GM13977 (cell line): ENCODE data around the gene WDR12.
"Not testable (repeated sequence)": the region's sequence is repeated elsewhere in the genome, so short reads cannot be mapped to it uniquely, and the experiment has no call there.

Experiments used
- DNase-seq: peaks from one replicate; pipeline ENCODE4 v3.0.0; 2012; ENCODE audit warnings: low spot score
- in situ Hi-C: fragments of 300-500 bp; cut with MboI; formaldehyde crosslinking; loops from one replicate; pipeline ENCODE4 v1.12.0; 2022; ENCODE audit warnings: low sequenced_read_pairs, low pct_unique_long_range_greater_than_20kb, mixed read lengths, inconsistent platforms; ENCODE audit not compliant: unreplicated experiment
- TF ChIP-seq, protein P1 (sequence below): IDR thresholded peaks from 2 replicates; pipeline ENCODE4 v1.5.1; 2012; ENCODE audit warnings: mild to moderate bottlenecking, control low read depth; ENCODE audit not compliant: insufficient read depth; ENCODE audit errors: extremely low read depth, missing control alignments

WDR12 gene

DNA sequence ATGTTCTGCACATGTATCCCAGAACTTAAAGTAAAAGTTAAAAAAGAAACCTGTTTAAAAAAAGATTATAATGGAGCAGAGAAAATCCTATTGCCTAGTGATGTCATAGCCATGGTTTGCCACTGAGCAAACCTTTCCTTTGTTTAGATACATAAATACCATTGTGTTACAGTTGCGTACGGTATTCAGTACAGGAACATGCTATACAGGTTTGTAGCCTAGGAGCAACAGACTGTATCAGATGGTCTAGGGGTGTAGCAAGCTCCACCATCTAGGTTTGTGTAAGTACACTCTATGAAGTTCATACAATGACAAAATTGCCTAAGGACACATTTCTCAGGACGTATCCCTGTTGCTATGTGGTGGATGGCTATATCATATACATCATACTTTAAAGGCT lies 52.9 kb downstream of the WDR12 start:
- TF ChIP-seq, protein P1, sequence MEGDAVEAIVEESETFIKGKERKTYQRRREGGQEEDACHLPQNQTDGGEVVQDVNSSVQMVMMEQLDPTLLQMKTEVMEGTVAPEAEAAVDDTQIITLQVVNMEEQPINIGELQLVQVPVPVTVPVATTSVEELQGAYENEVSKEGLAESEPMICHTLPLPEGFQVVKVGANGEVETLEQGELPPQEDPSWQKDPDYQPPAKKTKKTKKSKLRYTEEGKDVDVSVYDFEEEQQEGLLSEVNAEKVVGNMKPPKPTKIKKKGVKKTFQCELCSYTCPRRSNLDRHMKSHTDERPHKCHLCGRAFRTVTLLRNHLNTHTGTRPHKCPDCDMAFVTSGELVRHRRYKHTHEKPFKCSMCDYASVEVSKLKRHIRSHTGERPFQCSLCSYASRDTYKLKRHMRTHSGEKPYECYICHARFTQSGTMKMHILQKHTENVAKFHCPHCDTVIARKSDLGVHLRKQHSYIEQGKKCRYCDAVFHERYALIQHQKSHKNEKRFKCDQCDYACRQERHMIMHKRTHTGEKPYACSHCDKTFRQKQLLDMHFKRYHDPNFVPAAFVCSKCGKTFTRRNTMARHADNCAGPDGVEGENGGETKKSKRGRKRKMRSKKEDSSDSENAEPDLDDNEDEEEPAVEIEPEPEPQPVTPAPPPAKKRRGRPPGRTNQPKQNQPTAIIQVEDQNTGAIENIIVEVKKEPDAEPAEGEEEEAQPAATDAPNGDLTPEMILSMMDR: no peak
- DNase-seq: no peak
- in situ Hi-C loops: loop anchor here (25.0 kb wide), 1 partner anchor 271 kb away; no protein-coding TSS in a partner anchor

DNA sequence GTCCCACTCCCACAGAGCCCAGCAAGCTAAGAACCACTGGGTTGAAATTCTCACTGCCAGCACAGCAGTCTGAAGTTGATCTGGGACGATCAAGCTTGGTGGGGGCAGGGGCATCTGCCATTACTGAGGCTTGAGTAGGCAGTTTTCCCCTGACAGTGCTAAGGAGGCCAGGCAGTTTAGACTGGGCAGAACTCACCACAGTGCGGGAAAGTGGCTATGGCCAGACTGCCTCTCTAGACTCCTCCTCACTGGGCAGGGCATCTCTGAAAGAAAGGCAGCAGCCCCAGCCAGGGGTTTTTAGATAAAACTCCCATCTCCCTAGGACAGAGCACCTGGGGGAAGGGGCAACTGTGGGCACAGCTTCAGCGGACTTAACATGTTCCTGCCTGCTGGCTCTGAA lies 62.1 kb downstream of the WDR12 start:
- DNase-seq, in situ Hi-C loops: not testable (repeated sequence)

DNA sequence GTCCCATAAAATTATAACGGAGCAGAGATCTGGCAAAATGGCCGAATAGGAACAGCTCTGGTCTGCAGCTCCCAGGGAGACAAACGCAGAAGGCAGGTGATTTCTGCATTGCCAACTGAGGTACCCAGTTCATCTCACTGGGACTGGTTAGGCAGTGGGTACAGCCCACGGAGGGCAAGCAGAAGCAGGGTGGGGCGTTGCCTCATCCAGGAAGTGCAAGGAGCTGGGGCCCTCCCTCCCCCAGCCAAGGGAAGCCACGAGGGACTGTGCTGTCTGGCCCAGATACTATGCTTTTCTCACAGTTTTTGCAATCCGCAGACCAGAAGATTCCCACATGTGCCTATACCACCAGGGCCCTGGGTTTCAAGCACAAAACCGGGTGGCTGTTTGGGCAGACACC lies 62.7 kb downstream of the WDR12 start:
- no peak for DNase-seq
- in situ Hi-C loops: no loop called here
- TF ChIP-seq, protein P1: no peak

DNA sequence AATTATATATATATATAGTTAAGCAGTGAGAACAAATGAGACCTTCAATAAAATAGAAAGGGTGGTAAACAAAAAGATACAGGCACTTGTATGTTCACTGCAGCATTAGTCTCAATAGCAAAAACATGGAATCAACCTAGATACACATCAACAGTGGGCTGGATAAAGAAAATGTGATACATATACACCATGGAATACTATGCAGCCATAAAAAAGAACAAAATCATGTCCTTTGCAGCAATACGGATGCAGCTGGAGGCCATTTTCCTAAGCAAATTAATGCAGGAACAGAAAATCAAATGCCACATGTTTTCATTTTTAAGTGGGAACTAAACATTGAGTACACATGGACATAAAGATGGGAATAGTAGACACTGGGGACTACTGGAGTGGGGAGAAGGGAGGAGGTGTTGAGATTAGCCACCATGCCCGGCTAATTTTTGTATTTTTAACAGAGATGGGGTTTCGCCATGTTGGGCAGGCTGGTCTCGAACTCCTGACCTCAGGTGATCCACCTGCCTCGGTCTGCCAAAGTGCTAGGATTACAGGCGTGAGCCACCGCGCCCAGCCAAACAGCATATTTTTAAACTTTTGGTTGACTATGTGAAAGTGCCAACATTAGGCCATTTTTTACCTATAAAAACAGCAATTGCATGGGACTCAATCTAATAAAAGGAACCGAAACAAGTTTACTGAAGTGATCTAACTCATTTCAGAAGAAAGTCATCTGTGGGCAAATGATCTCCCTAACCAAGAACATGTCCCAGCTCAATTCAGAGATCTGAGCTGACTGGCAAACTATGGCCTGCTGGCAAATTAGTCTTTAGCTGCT lies 63.6 kb downstream of the WDR12 start:
- TF ChIP-seq, protein P1: no peak
- DNase-seq: peak; percentile 37
- in situ Hi-C loops: no loop called here

- DNase-seq: no peak
- TF ChIP-seq, protein P1: no peak
- in situ Hi-C loops: no loop called here
Measured at GRCh38 chr2:202844656-202845055, 66.8 kb downstream of the WDR12 start.

GRCh38 chr2:202842690-202843089 lies 68.8 kb downstream of the WDR12 start:
- in situ Hi-C loops: no loop called here
- TF ChIP-seq, protein P1: no peak
- DNase-seq: no peak

DNA sequence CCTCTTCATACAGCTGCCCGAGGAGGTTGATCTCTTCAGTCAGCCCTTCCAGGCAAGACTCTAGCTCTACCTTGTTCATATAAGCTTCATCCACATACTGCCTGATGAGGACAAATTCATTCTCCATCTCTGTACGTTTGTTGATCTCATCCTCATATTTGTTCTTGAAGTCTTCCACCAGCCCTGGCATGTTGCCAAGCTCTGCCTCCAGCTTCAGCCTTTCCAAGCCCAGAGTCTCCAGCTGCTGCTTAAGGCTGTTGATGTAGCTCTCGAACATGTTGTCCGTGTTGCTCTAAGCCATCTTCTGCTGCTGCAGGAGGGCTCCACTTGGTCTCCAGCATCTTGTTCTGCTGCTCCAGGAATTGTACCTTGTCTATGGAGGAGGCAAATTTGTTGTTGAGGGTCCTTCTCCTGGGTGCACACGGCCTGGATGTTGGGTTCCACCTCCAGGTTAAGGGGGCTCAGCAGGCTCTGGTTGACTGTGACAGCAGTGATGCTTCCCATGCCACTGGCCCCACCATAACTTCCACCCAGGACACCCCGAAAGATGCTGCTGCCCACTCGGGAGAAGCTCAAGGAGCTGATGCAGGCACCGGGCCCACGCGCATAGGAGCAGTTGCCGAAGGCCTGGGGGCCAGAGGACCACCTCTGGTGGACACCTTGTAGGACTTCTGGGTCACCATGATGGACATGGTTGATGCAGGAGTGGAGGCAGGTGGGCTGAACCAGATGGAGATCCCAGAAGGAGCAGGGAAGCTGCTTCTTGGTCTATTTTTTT lies 70.2 kb downstream of the WDR12 start:
- TF ChIP-seq, protein P1: no peak
- in situ Hi-C loops: no loop called here
- no peak for DNase-seq
